ENCODE data around the gene ETV2. TPM values are rescaled to one million over a fixed set of nuclear protein-coding genes. Genes with fewer than 3 reads are reported as not detected.

ETV2 gene
- total RNA-seq, 1 experiment from 2014 or later: 1.5 TPM

DNA sequence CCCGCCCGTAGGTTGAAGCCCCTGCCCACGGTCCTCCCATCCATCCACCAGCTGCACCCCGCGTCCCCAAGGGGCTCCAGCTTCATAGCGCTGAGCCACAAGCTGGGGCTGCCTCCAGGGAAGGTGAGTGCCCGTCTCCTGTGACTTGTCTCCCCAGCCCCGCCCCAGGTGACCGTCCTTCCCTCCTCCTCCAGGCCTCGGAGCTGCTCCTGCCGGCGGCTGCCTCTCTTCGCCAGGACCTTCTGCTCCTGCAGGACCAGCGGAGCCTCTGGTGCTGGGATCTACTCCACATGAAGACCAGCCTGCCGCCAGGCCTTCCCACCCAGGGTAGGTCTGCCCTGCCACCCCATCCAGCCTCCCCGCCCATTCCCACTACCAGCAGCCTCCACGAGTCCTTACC, 21.5 kb upstream of the ETV2 start:
- ChIA-PET POLR2A (no interaction called here), RAD21 (ENCODE audit: low non-redundant PET in 1 of 2, low total read pairs in 2 of 2, uncharacterized antibody in 2 of 2, unreplicated experiment in 2 of 2) (no interaction called here), CTCF (no interaction called here)
- Histone ChIP-seq H3K27ac (ENCODE audit: low read depth, low read length) (no peak overlapping the region), H3K27me3 (ENCODE audit: insufficient read depth, low read length) (no peaks in the 10 kb centered on the region), H3K9ac (ENCODE audit: low read length) (no peak overlapping the region), H3K36me3 (ENCODE audit: control insufficient read depth in 1 of 2, insufficient read depth in 2 of 2, low read length in 2 of 2) (no peaks in the 10 kb centered on the region; a peak in 2 of 4 replicates), H3K4me1 (ENCODE audit: control insufficient read depth in 1 of 2, insufficient read depth in 2 of 2, low read length in 2 of 2) (no peaks in the 10 kb centered on the region), H4K20me1 (ENCODE audit: insufficient read depth) (no peaks in the 10 kb centered on the region), H3K9me3 (ENCODE audit: control insufficient read depth in 1 of 2, insufficient read depth in 1 of 2, low read depth in 1 of 2, low read length in 2 of 2) (no peaks in the 10 kb centered on the region), H3K79me2 (ENCODE audit: insufficient read depth, low read length) (no peaks in the 10 kb centered on the region), H3K4me2 (ENCODE audit: low read length) (no peak overlapping the region), H2AFZ (ENCODE audit: low read depth, low read length, poor library complexity, severe bottlenecking) (no peak overlapping the region), H3K4me3 (replicated peaks in 1 of 2; ENCODE audit: low read depth in 1 of 2, low read length in 2 of 2) (no peak overlapping the region), H3K9me2 (ENCODE audit: insufficient read depth) (no peaks in the 10 kb centered on the region)
- DNase-seq (ENCODE audit: low read depth, low spot score) (no peak), ATAC-seq (no peak)
- no TSS peak for BruUV-seq (replicated peaks)
- intact Hi-C loops (cut with micrococcal nuclease): no loop called here
- TF ChIP-seq EZH2phosphoT487 (IDR thresholded peaks at IDR 0.05; ENCODE audit: borderline replicate concordance) (no peak), YY1 (IDR thresholded peaks at IDR 0.05; ENCODE audit: extremely low read depth, insufficient replicate concordance, low read depth, low read length) (no peak), SRF (IDR thresholded peaks at IDR 0.05; ENCODE audit: low read depth) (no peak), POLR2A (IDR thresholded peaks at IDR 0.05; ENCODE audit: borderline replicate concordance, extremely low read depth, insufficient read depth, insufficient read length) (no peak), SIN3A (IDR thresholded peaks at IDR 0.05; ENCODE audit: low read depth) (no peak), TCF7L2 (IDR thresholded peaks at IDR 0.05; ENCODE audit: borderline replicate concordance, extremely low read depth, insufficient read depth, insufficient read length) (no peak), CEBPB (IDR thresholded peaks at IDR 0.05; ENCODE audit: low read depth) (no peak)
- TF ChIP-seq, protein P1, sequence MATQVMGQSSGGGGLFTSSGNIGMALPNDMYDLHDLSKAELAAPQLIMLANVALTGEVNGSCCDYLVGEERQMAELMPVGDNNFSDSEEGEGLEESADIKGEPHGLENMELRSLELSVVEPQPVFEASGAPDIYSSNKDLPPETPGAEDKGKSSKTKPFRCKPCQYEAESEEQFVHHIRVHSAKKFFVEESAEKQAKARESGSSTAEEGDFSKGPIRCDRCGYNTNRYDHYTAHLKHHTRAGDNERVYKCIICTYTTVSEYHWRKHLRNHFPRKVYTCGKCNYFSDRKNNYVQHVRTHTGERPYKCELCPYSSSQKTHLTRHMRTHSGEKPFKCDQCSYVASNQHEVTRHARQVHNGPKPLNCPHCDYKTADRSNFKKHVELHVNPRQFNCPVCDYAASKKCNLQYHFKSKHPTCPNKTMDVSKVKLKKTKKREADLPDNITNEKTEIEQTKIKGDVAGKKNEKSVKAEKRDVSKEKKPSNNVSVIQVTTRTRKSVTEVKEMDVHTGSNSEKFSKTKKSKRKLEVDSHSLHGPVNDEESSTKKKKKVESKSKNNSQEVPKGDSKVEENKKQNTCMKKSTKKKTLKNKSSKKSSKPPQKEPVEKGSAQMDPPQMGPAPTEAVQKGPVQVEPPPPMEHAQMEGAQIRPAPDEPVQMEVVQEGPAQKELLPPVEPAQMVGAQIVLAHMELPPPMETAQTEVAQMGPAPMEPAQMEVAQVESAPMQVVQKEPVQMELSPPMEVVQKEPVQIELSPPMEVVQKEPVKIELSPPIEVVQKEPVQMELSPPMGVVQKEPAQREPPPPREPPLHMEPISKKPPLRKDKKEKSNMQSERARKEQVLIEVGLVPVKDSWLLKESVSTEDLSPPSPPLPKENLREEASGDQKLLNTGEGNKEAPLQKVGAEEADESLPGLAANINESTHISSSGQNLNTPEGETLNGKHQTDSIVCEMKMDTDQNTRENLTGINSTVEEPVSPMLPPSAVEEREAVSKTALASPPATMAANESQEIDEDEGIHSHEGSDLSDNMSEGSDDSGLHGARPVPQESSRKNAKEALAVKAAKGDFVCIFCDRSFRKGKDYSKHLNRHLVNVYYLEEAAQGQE (IDR thresholded peaks at IDR 0.05; ENCODE audit: low read depth): no peak
- TF ChIP-seq, protein P2, sequence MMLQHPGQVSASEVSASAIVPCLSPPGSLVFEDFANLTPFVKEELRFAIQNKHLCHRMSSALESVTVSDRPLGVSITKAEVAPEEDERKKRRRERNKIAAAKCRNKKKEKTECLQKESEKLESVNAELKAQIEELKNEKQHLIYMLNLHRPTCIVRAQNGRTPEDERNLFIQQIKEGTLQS (IDR thresholded peaks at IDR 0.05): no peak
- TF ChIP-seq, protein P3, sequence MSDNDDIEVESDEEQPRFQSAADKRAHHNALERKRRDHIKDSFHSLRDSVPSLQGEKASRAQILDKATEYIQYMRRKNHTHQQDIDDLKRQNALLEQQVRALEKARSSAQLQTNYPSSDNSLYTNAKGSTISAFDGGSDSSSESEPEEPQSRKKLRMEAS (IDR thresholded peaks at IDR 0.05): no peak

Data from HCT116 (cell line).